ENCODE measurements around the gene TSPAN11.

GRCh38 chr12:30962047-30962446 is 35.5 kb downstream of the TSPAN11 start:
- TF ChIP-seq CTCF (IDR thresholded peaks at IDR 0.05; ENCODE audit: poor library complexity) (no peak), EZH2phosphoT487 (IDR thresholded peaks at IDR 0.05; ENCODE audit: low read depth, severe bottlenecking, unreplicated experiment) (no peak), EZH2 (IDR thresholded peaks at IDR 0.05; ENCODE audit: borderline replicate concordance) (no peak)

Measured in hepatocyte (in vitro differentiated cells).